Ishikawa (cell line): ENCODE measurements around the gene FARS2.

ENCODE experiments used
- CEBPB ChIP-seq: IDR thresholded peaks from 2 replicates; pipeline ENCODE4 v1.6.1; 2012
- CREB1 ChIP-seq: IDR thresholded peaks from 2 replicates; pipeline ENCODE4 v1.6.1; 2012; ENCODE audit warnings: low read depth
- EGR1 ChIP-seq: IDR thresholded peaks from 2 replicates; pipeline ENCODE4 v1.6.1; 2012
- EP300 ChIP-seq: IDR thresholded peaks from 2 replicates; pipeline ENCODE4 v1.6.1; 2012; ENCODE audit warnings: borderline replicate concordance
- FOXM1 ChIP-seq: IDR thresholded peaks from 2 replicates; pipeline ENCODE4 v1.6.1; 2012; ENCODE audit warnings: low read depth, borderline replicate concordance
- MAX ChIP-seq: IDR thresholded peaks from 2 replicates; pipeline ENCODE4 v1.6.1; 2012
- NFIC ChIP-seq: IDR thresholded peaks from 2 replicates; pipeline ENCODE4 v1.6.1; 2012
- RAD21 ChIP-seq: IDR thresholded peaks from 2 replicates; pipeline ENCODE4 v1.6.1; 2012; ENCODE audit warnings: low read depth
- REST ChIP-seq: IDR thresholded peaks from 2 replicates; pipeline ENCODE4 v1.6.1; 2012; ENCODE audit warnings: low read depth, mild to moderate bottlenecking
- TAF1 ChIP-seq: IDR thresholded peaks from 2 replicates; pipeline ENCODE4 v1.6.1; 2012; ENCODE audit warnings: low read depth, mild to moderate bottlenecking
- TCF12 ChIP-seq: IDR thresholded peaks from 2 replicates; pipeline ENCODE4 v1.6.1; 2012; ENCODE audit warnings: low read depth
- TEAD4 ChIP-seq: IDR thresholded peaks from 2 replicates; pipeline ENCODE4 v1.6.1; 2012
- USF1 ChIP-seq: IDR thresholded peaks from 2 replicates; pipeline ENCODE4 v1.6.1; 2012
- YY1 ChIP-seq: IDR thresholded peaks from 2 replicates; pipeline ENCODE4 v1.6.1; 2012; ENCODE audit warnings: low read depth
- ZBTB7A ChIP-seq: IDR thresholded peaks from 2 replicates; pipeline ENCODE4 v1.6.1; 2012; ENCODE audit warnings: low read depth

Gene FARS2

GRCh38 chr6:5657684-5658430, 396.5 kb downstream of the FARS2 start:
- TF ChIP-seq ZBTB7A (no peak), CREB1 (no peak), TAF1 (no peak), EP300 (no peak), RAD21 (no peak), FOXM1 (no peak), EGR1 (no peak), NFIC (no peak), USF1 (no peak), CEBPB (no peak), REST (no peak)

GRCh38 chr6:5659467-5659866, 398.2 kb downstream of the FARS2 start:
- TF ChIP-seq RAD21 (no peak), CREB1 (no peak), FOXM1 (no peak), YY1 (no peak), EGR1 (no peak), TCF12 (no peak), TEAD4 (no peak), NFIC (no peak), REST (no peak), USF1 (no peak)

GRCh38 chr6:5660772-5661171, 399.5 kb downstream of the FARS2 start:
- no peak for TF ChIP-seq USF1
- no peak for TF ChIP-seq TAF1
- TF ChIP-seq MAX = no peak
- TF ChIP-seq CEBPB = no peak
- TF ChIP-seq EP300 = no peak
- no peak for TF ChIP-seq CREB1
- TF ChIP-seq TEAD4 = no peak
- TF ChIP-seq EGR1 = no peak
- no peak for TF ChIP-seq FOXM1
- TF ChIP-seq REST = no peak
- no peak for TF ChIP-seq TCF12
- TF ChIP-seq ZBTB7A = no peak
- TF ChIP-seq RAD21 = no peak
- no peak for TF ChIP-seq NFIC
- TF ChIP-seq YY1 = no peak

- TF ChIP-seq FOXM1 (no peak), NFIC (no peak), REST (no peak), ZBTB7A (no peak), TCF12 (no peak), RAD21 (no peak), TAF1 (no peak), EGR1 (no peak), TEAD4 (no peak), USF1 (no peak), EP300 (no peak), CEBPB (no peak), YY1 (no peak), CREB1 (no peak), MAX (no peak)
Measured at GRCh38 chr6:5662797-5663196, 401.5 kb downstream of the FARS2 start.
